ENCODE measurements around the gene ZNF276.

Gene ZNF276

DNA sequence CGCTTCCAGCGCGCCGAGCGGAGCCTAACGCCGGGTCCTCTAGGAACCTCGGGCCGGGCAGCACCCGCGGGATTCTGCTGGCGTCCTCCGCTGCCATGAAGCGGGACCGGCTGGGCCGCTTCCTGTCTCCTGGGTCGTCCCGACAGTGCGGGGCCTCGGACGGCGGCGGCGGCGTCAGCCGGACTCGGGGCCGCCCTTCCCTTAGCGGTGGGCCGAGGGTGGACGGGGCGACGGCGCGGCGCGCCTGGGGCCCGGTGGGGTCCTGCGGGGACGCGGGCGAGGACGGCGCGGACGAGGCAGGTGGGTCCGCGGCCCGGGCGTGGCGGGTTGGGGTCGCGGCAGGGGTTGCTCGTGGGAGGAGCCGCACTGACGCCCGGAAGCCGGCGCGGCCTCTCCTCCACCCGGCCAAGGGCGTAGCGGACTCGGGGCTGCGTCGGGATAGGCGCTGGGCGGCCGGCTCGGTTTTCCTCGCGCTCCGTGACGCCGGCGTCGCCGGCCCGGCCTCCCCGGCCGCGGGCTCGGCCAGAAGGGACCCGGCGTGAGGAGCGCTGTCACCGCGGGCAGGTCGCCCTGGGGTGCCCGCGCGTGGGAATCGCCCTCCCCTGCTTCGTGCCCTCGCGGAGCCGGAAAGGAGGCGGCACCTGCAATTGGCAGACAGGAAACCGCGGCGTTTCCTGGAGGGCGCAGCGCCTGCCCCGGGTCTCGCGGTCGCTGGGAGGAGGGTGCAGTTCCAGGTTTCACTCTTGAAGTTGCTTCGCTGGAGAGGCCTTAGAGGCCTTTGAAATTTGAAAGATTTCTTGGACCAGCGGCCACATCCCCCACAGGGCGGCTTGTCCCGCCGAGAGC lies 432 bp downstream of the ZNF276 start:
- H3K4me3 ChIP-seq (ENCODE audit: low read length): peak overlapping the region; percentile 76
- peak overlapping the region; percentile 69 for H3K9ac ChIP-seq (ENCODE audit: low read length)
- 0 out of 2 replicates have a peak, but pooled peaks cover 7% of the 10 kb centered on the region for H3K4me1 ChIP-seq (ENCODE audit: low read length)
- TF ChIP-seq, protein P1, sequence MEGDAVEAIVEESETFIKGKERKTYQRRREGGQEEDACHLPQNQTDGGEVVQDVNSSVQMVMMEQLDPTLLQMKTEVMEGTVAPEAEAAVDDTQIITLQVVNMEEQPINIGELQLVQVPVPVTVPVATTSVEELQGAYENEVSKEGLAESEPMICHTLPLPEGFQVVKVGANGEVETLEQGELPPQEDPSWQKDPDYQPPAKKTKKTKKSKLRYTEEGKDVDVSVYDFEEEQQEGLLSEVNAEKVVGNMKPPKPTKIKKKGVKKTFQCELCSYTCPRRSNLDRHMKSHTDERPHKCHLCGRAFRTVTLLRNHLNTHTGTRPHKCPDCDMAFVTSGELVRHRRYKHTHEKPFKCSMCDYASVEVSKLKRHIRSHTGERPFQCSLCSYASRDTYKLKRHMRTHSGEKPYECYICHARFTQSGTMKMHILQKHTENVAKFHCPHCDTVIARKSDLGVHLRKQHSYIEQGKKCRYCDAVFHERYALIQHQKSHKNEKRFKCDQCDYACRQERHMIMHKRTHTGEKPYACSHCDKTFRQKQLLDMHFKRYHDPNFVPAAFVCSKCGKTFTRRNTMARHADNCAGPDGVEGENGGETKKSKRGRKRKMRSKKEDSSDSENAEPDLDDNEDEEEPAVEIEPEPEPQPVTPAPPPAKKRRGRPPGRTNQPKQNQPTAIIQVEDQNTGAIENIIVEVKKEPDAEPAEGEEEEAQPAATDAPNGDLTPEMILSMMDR (IDR thresholded peaks at IDR 0.05; ENCODE audit: low read length): no peak
- TF ChIP-seq EZH2phosphoT487 (IDR thresholded peaks at IDR 0.05; ENCODE audit: low read length) (no peak), EZH2 (optimal IDR thresholded peaks at IDR 0.05; ENCODE audit: low read depth, low read length) (no peak)
- peak overlapping the region; percentile 78; the same call in 1 of the 2 replicates for H3K27ac ChIP-seq (ENCODE audit: low read length)
- H3K27me3 ChIP-seq (replicated peaks; ENCODE audit: insufficient read depth, low read length): no peaks in the 10 kb centered on the region
- H3K36me3 ChIP-seq (replicated peaks; ENCODE audit: insufficient read depth, low read length): no peaks in the 10 kb centered on the region
- no peaks in the 10 kb centered on the region for H3K9me3 ChIP-seq (replicated peaks; ENCODE audit: insufficient read depth, low read length)
- no peaks in the 10 kb centered on the region for H4K20me1 ChIP-seq (ENCODE audit: insufficient read depth, low read length)
- no peak overlapping the region for H2AFZ ChIP-seq (ENCODE audit: low read length)
- peak overlapping the region; percentile 92 for H3K4me2 ChIP-seq (ENCODE audit: low read depth, low read length)
- peaks cover 15% of the 10 kb centered on the region for H3F3A ChIP-seq (ENCODE audit: insufficient read depth, low read length)
- no peaks in the 10 kb centered on the region for H3K9me2 ChIP-seq (replicated peaks; ENCODE audit: insufficient read depth, low read length)
- peak; percentile 81 for DNase-seq
- peaks cover 26% of the 10 kb centered on the region for H3K79me2 ChIP-seq (ENCODE audit: low read length)

DNA sequence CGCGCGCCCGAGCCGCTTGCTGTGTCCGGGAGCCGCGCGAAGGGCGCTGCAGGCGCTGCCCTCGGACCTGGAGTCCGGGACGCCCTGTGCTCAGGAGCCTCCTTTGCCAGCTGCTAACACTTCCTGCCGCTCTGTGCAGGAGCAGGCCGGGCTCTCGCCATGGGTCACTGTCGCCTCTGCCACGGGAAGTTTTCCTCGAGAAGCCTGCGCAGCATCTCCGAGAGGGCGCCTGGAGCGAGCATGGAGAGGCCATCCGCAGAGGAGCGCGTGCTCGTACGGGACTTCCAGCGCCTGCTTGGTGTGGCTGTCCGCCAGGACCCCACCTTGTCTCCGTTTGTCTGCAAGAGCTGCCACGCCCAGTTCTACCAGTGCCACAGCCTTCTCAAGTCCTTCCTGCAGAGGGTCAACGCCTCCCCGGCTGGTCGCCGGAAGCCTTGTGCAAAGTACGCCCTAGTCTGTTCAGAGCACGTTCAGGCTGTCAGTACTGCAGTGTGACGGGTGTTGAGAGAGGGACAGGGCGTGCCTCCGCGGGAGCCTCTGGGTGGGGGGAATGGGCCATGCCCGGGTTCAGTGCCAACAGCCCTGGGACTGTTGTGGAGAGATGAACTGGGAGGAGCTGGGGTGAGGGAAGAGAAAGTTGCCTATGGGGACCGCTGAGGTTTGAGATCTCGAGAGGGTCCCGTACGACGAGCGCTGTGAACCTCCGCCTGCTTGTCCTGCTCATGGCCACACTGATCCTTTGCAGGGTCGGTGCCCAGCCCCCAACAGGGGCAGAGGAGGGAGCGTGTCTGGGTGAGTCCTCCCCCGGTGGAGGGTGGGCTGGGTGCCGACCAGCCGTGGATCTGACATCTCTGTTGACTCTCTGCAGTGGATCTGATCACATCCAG lies 1.3 kb downstream of the ZNF276 start:
- TF ChIP-seq, protein P1 (IDR thresholded peaks at IDR 0.05; ENCODE audit: low read length): no peak
- no peak for TF ChIP-seq EZH2 (optimal IDR thresholded peaks at IDR 0.05; ENCODE audit: low read depth, low read length)
- TF ChIP-seq EZH2phosphoT487 (IDR thresholded peaks at IDR 0.05; ENCODE audit: low read length): no peak
- Histone ChIP-seq H3K4me2 (ENCODE audit: low read depth, low read length) (peak overlapping the region; percentile 92), H2AFZ (ENCODE audit: low read length) (no peak overlapping the region), H3K9ac (ENCODE audit: low read length) (peak overlapping the region; percentile 69), H3K36me3 (replicated peaks; ENCODE audit: insufficient read depth, low read length) (no peaks in the 10 kb centered on the region), H3F3A (ENCODE audit: insufficient read depth, low read length) (peaks cover 15% of the 10 kb centered on the region), H3K9me2 (replicated peaks; ENCODE audit: insufficient read depth, low read length) (no peaks in the 10 kb centered on the region), H3K9me3 (replicated peaks; ENCODE audit: insufficient read depth, low read length) (no peaks in the 10 kb centered on the region), H3K4me3 (ENCODE audit: low read length) (peak overlapping the region; percentile 76), H4K20me1 (ENCODE audit: insufficient read depth, low read length) (no peaks in the 10 kb centered on the region), H3K27ac (ENCODE audit: low read length) (peak overlapping the region; percentile 78; the same call in 1 of the 2 replicates), H3K27me3 (replicated peaks; ENCODE audit: insufficient read depth, low read length) (no peaks in the 10 kb centered on the region), H3K79me2 (ENCODE audit: low read length) (peaks cover 26% of the 10 kb centered on the region), H3K4me1 (ENCODE audit: low read length) (0 out of 2 replicates have a peak, but pooled peaks cover 7% of the 10 kb centered on the region)
- peak; percentile 71 for DNase-seq

DNA sequence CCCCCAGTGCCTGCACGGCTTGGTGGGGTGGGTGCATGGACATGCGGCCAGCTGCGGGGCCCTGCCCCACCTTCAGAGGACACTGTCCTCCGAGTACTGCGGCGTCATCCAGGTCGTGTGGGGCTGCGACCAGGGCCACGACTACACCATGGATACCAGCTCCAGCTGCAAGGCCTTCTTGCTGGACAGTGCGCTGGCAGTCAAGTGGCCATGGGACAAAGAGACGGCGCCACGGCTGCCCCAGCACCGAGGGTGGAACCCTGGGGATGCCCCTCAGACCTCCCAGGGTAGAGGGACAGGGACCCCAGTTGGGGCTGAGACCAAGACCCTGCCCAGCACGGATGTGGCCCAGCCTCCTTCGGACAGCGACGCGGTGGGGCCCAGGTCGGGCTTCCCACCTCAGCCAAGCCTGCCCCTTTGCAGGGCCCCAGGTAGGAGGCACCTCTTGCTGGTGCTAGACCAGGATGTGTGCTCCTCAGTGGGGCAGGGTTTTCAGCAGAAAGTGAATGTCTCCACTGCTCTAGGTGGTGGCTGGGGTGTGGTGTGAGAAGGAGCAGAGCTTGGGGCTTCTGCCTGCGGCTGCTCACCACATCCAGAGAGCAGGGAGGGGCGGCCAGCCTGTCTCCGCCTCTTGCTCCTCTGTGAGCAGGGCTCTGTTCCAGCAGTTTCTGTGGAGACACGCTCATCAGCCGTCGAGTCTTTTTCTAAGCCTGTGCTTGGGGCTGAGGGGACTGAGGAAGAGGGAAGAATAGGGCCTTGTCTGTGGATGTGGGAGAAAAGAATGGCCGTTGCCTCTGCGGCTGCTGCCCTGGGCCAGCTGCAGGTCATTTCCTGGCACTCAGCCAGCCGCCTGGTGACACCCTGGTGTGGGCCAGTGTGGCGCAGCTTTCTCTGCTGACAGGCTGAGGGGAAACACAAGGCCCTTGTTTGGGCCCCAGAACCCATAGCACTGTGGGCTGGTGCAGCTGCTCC lies 2.2 kb downstream of the ZNF276 start:
- H3K9ac ChIP-seq (ENCODE audit: low read length): peak overlapping the region; percentile 69; the same call in 1 of the 2 replicates

More for the DNA sequence above, 2.2 kb downstream of the ZNF276 start:
- Histone ChIP-seq H2AFZ (ENCODE audit: low read length) (no peak overlapping the region), H3F3A (ENCODE audit: insufficient read depth, low read length) (peaks cover 15% of the 10 kb centered on the region), H3K9me2 (replicated peaks; ENCODE audit: insufficient read depth, low read length) (no peaks in the 10 kb centered on the region), H3K4me2 (ENCODE audit: low read depth, low read length) (peak overlapping the region; percentile 92), H3K36me3 (replicated peaks; ENCODE audit: insufficient read depth, low read length) (no peaks in the 10 kb centered on the region), H3K27me3 (replicated peaks; ENCODE audit: insufficient read depth, low read length) (no peaks in the 10 kb centered on the region), H3K9me3 (replicated peaks; ENCODE audit: insufficient read depth, low read length) (no peaks in the 10 kb centered on the region), H3K27ac (ENCODE audit: low read length) (no peak overlapping the region), H3K4me3 (ENCODE audit: low read length) (peak overlapping the region; percentile 76), H3K4me1 (ENCODE audit: low read length) (0 out of 2 replicates have a peak, but pooled peaks cover 7% of the 10 kb centered on the region), H3K79me2 (ENCODE audit: low read length) (peaks cover 26% of the 10 kb centered on the region), H4K20me1 (ENCODE audit: insufficient read depth, low read length) (no peaks in the 10 kb centered on the region)
- DNase-seq: no peak
- TF ChIP-seq EZH2 (optimal IDR thresholded peaks at IDR 0.05; ENCODE audit: low read depth, low read length) (no peak), EZH2phosphoT487 (IDR thresholded peaks at IDR 0.05; ENCODE audit: low read length) (no peak)
- TF ChIP-seq, protein P1 (IDR thresholded peaks at IDR 0.05; ENCODE audit: low read length): no peak
